Kidney epithelial cell (primary cell): ENCODE measurements around the gene DLGAP1. TPM values are rescaled to one million over a fixed set of nuclear protein-coding genes. Genes with fewer than 3 reads are reported as not detected.
"Not testable (repeated sequence)": the region's sequence is repeated elsewhere in the genome, so short reads cannot be mapped to it uniquely, and the experiment has no call there.

Experiments used
- DNase-seq: peaks from one replicate; pipeline ENCODE4 v3.0.0-alpha.2; 2010; ENCODE audit warnings: low read depth
- H3K27me3 ChIP-seq: 2 replicates; pipeline ENCODE4 v1.6.0; 2011; ENCODE audit warnings: low read length; ENCODE audit not compliant: control insufficient read depth, insufficient read depth
- H3K36me3 ChIP-seq: 2 replicates; pipeline ENCODE4 v1.5.1; 2011; ENCODE audit warnings: low read length; ENCODE audit not compliant: control insufficient read depth, insufficient read depth
- H3K4me3 ChIP-seq: 2 replicates; pipeline ENCODE4 v1.5.1; 2011; ENCODE audit warnings: low read depth, mild to moderate bottlenecking, control low read depth, low read length
- total RNA-seq: library from RNA; depleted of rRNA; stranded (reverse); fragments of >200 nt; gene quantifications from 2 replicates; pipeline ENCODE4 v1.2.3, GENCODE V29; 2015
- TF ChIP-seq, protein P1 (sequence below): IDR thresholded peaks from 2 replicates; pipeline ENCODE4 v1.5.1; 2011; ENCODE audit warnings: mild to moderate bottlenecking, moderate library complexity, low read length, control low read depth, inconsistent platforms; ENCODE audit not compliant: insufficient read depth, poor library complexity, severe bottlenecking

The DLGAP1 gene
- total RNA-seq, 1 donor from 2014 or later = 2.6 TPM

DNA sequence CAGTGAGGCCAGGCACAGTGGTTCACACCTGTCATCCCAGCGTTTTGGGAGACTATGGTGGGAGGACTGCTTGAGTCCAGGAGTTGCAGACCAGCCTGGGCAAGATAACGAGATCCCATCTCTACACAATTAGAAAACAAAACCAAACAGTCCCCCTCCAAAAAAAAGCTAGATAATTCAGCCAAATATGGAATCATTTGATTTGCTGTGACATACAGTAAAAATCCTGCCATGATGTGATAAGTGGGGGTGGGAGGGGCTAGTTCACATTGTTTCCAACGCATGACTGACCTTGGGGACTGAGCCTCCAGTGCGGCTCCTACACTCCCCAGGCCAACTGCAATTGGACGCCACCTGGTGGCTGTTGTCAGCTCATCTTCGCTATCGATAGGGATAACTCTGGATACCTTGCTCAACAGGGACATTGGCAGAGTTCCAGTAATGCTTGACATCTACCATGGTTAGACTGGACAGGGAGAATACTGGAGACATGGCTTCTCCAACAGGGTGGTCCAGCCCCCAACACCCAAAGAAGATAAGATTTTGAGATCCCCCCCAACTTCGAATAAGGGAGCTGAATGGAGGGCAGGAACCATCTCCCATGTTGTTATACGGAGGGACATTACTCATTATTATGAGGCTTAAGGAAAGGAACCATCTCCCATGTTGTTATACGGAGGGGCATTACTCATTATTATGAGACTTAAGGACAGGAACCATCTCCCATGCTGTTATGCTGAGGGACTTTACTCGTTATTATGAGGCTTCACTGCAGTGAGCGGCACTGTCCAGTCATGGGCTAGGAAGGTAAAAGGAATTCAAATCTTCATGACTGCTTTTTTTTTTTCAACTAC lies 869.2 kb downstream of the DLGAP1 start:
- peaks cover 1% of the 10 kb centered on the region for H3K36me3 ChIP-seq
- no peak for DNase-seq
- no peak overlapping the region for H3K4me3 ChIP-seq
- H3K27me3 ChIP-seq = no peaks in the 10 kb centered on the region
- TF ChIP-seq, protein P1, sequence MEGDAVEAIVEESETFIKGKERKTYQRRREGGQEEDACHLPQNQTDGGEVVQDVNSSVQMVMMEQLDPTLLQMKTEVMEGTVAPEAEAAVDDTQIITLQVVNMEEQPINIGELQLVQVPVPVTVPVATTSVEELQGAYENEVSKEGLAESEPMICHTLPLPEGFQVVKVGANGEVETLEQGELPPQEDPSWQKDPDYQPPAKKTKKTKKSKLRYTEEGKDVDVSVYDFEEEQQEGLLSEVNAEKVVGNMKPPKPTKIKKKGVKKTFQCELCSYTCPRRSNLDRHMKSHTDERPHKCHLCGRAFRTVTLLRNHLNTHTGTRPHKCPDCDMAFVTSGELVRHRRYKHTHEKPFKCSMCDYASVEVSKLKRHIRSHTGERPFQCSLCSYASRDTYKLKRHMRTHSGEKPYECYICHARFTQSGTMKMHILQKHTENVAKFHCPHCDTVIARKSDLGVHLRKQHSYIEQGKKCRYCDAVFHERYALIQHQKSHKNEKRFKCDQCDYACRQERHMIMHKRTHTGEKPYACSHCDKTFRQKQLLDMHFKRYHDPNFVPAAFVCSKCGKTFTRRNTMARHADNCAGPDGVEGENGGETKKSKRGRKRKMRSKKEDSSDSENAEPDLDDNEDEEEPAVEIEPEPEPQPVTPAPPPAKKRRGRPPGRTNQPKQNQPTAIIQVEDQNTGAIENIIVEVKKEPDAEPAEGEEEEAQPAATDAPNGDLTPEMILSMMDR = peak; percentile 81

DNA sequence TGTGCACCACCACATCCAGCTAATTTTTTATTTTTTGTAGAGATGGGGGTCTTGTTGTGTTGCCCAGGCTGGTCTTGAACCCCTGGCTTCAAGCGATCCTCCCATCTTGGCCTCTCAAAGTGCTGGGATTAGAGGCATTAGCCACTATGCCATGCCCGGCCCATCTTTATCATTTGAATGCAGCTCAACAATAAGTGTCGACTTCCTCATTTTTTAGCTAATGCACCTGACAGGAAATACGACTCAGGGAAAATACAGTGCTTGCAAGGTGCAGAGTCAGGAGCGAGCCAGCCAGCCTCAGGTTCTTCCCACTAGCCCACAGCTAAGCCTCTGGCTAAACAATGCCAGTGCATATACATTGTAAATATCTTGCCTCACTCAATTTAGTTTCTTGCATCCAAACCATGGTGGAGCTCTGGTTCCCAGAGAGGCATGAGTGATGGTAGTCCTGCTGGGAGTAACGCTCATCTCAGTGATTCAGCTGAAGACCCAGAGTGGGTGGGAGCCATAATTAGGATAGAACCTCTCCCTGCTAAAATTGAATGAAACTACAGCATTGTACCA lies 870.1 kb downstream of the DLGAP1 start:
- no peak for DNase-seq
- TF ChIP-seq, protein P1 = no peak

DNA sequence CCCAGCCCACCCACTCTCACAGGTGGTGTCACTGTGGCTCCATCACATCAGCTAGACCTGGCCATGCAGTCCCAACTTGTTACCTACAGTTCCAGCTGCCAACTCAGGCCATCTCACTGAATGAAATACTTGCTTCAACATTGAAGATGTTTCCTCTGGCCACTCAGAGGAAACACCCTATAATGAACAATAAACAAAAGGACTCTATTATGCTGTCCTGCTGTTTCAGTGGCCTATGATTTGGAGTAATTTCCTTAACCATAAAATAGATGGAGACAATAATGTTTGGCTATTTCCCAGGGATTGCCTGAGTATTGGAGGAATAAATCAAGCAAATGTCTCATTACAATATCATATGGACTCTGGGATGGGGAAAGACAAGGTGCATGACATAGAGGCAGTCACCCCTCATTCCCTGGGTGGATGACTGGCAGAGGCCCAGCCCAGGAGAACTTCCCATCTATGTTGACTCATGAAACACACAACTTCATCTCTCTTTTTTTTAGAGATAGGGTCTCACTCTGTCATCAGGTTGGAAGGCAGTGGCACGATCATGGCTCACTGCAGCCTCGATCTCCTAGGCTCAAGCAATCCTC lies 870.7 kb downstream of the DLGAP1 start:
- TF ChIP-seq, protein P1 = no peak
- Histone ChIP-seq H3K4me3 (no peak overlapping the region), H3K36me3 (no peaks in the 10 kb centered on the region), H3K27me3 (no peaks in the 10 kb centered on the region)
- no peak for DNase-seq

More for the DNA sequence above, 870.1 kb downstream of the DLGAP1 start:
- peaks cover 1% of the 10 kb centered on the region for H3K36me3 ChIP-seq
- H3K4me3 ChIP-seq = no peak overlapping the region
- H3K27me3 ChIP-seq = no peaks in the 10 kb centered on the region

DNA sequence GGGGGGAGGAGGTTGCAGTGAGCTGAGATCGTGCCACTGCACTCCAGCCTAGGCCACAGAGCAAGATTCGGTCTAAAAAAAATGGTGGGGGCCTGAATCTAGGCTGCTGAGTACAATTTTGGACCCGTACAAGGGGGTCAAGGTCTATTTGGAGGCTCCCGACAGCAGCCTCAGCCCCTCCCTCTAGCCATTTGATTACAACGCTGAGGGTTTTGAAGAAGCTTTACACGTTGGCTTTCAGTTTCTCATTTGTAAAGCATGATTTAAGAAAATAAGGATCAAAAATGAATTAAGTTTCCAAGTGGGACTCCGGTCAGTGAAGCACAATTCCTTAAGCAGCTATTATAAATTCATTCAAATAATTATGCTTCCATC lies 871.2 kb downstream of the DLGAP1 start:
- H3K36me3 ChIP-seq = no peaks in the 10 kb centered on the region
- H3K27me3 ChIP-seq = no peaks in the 10 kb centered on the region

DNA sequence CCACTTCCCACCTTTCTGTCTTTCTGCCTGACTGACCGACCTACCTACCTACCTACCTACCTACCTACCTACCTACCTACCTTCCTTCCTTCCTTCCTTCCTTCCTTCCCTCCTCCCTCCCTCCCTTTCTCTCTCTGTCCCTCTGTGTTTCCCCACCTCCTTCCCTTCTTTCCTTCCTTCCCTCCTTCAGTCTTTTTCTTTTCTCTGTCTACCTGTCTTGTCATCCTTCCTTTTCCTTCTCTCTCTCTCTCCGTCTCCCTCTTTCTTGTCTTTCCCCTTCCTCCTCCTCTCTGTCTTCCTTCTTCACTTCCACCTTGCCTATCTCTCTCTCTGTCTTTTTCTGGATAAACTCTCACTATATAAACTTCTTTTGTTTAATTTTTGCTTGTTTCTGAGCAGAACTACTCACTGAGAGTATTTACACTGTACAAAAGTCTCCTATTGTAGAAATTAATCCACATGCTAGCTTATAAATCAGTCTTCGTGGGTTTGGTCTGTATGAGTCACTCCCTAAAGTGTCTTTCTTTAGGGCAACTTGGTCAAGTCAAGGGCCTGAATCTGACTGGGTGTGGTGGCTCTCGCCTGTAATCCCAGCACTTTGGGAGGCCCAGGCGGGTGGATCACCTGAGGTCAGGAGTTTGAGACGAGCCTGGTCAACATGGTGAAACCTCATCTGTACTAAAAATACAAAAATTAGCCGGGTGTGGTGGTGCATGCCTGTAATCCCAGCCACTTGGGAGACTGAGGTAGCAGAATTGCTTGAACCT lies 871.8 kb downstream of the DLGAP1 start:
- DNase-seq, H3K27me3 ChIP-seq: not testable (repeated sequence)

More for the DNA sequence above, 871.2 kb downstream of the DLGAP1 start:
- TF ChIP-seq, protein P1 = no peak
- no peak for DNase-seq
- no peak overlapping the region for H3K4me3 ChIP-seq

DNA sequence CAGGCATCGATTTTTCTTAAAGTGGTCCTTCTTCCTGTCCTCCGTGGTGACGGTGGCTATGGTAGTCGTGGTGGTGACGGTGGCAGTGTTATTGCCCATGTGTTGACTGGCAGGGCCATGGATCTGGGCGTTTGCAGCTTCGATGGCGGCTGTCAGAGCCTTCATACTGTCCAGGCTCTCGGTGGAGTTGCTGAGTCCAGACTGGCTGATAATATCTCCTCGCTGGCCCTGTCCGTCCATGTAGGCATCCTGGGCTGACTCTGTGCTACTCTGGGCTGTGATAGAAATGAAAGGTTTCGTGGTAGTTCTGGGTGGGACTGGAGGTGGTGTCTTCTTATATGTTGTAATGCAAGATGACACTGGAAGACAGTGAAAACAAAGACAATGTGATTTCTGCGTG lies 873.2 kb downstream of the DLGAP1 start:
- no peak for DNase-seq
- Histone ChIP-seq H3K4me3 (no peak overlapping the region), H3K27me3 (no peaks in the 10 kb centered on the region), H3K36me3 (no peaks in the 10 kb centered on the region)
- TF ChIP-seq, protein P1 = no peak

More for the DNA sequence above, 871.8 kb downstream of the DLGAP1 start:
- H3K36me3 ChIP-seq, H3K4me3 ChIP-seq: not testable (repeated sequence)

DNA sequence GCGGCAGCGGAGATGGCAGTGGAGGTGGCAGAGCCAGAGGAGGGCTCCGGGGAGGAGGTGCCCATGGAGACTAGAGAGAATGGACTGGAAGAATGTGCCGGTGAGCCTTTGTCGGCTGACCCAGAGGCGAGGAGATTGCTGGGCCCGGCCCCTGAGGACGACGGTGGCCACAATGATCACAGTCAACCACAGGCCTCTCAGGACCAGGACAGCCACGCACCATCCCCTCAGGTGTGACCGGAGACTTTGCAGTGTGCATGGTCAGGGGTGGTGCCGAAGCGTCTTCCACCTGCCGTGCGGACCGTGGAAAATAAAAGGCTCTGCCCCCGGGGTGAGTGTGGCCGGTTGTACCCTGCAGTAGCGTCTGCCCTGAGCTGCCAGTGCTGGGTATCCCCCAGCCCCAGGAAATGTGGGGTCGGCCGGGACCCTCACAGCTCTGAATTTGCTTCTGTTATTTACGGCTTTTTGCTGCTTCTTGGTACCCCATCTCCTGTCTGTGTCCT lies 874.5 kb downstream of the DLGAP1 start:
- not testable (repeated sequence) for H3K36me3 ChIP-seq, DNase-seq, H3K27me3 ChIP-seq
- H3K4me3 ChIP-seq = peak overlapping the region; percentile 27
